ENCODE results near the gene TSKS. TPM values are rescaled to one million over a fixed set of nuclear protein-coding genes. Genes with fewer than 3 reads are reported as not detected.

TSKS gene
- total and polyA plus RNA-seq, 10 of the 15 experiments (the other 5 are each of a cell fraction or from before 2014, with no cell fraction given) = not detected

DNA sequence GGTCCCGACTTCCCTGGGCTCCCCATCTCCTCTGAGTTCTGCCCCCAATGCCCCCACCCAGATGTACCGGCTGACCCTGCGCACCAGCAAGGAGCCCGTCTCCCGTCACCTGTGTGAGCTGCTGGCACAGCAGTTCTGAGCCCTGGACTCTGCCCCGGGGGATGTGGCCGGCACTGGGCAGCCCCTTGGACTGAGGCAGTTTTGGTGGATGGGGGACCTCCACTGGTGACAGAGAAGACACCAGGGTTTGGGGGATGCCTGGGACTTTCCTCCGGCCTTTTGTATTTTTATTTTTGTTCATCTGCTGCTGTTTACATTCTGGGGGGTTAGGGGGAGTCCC, 43.5 kb upstream of the TSKS start (continued):
- TF ChIP-seq NFYA (IDR thresholded peaks at IDR 0.05; ENCODE audit: borderline replicate concordance, low read depth, low read length) = no peak

DNA sequence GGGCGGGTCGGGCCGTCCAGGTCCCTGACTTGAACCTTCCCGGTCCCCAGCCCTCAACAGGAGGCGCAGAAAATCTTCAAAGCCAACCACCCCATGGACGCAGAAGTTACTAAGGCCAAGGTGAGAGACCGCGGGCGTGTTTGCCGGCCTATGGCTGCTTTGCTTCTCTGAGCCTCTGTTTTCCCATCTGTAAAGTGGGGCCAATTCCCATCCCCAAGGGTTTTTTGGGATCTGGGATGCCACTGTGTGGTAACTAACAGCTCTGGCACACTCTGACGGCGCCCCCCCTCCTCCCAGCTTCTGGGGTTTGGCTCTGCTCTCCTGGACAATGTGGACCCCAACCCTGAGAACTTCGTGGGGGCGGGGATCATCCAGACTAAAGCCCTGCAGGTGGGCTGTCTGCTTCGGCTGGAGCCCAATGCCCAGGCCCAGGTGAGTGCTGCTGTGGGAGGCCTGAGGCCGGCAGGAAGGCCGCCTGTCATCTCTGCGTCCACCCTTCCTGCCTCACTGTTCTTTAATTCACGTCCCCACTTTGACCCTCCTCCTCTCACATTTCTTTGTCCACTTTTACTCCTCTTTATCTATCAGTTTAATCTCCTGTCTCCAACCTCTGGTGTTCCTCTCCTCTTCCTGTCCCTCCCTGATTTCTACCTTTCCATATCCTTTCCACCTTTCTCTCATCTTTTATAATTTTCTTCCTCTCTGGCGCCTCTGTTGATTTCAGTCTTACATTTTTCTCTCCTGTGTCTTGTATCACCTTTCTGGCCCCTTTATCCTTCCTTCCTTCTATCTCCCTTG, 42.9 kb upstream of the TSKS start:
- ChIA-PET SMC1A (ENCODE audit: uncharacterized antibody, unreplicated experiment) (no interaction called here), CTCF (interaction anchor here (1.4 kb wide), 1 partner anchor 59 kb away, joined by 3 read pairs; no protein-coding TSS in a partner anchor), POLR2A (interaction anchor here (0.5 kb wide), 1 partner anchor 13 kb away, joined by 3 read pairs; no protein-coding TSS in a partner anchor), RAD21 (ENCODE audit: unreplicated experiment) (no interaction called here)
- DNase-seq (ENCODE audit: low read depth, low spot score) (no peak), ATAC-seq (no peak), FAIRE-seq (no peak)
- Histone ChIP-seq H3K4me3 (no peak overlapping the region), H3K27ac (ENCODE audit: control insufficient read depth, insufficient read depth) (no peak overlapping the region), H3K36me3 (ENCODE audit: control insufficient read depth in 2 of 2, insufficient read depth in 2 of 2, low read length in 1 of 2) (peaks cover 9 to 10% of the 10 kb centered on the region in 2 experiments; a peak in 3 of 4 replicates), H3K79me2 (ENCODE audit: control insufficient read depth, insufficient read depth, low read length) (no peaks in the 10 kb centered on the region), H3K4me1 (ENCODE audit: control insufficient read depth, insufficient read depth, low read length) (0 out of 2 replicates have a peak, but pooled peaks cover 3% of the 10 kb centered on the region), H3K9me3 (replicated peaks; ENCODE audit: control insufficient read depth, insufficient read depth, low read length) (no peaks in the 10 kb centered on the region), H4K20me1 (ENCODE audit: control insufficient read depth, insufficient read depth) (no peaks in the 10 kb centered on the region), H3K9ac (ENCODE audit: control insufficient read depth, insufficient read depth, low read length) (no peak overlapping the region), H3K4me2 (ENCODE audit: control insufficient read depth, insufficient read depth) (no peak overlapping the region), H3K27me3 (replicated peaks in 1 of 2; ENCODE audit: control insufficient read depth in 2 of 2, insufficient read depth in 2 of 2, low read length in 1 of 2) (no peaks in the 10 kb centered on the region), H2AFZ (ENCODE audit: control insufficient read depth, low read depth, low read length) (no peak overlapping the region)
- TF ChIP-seq YY1 (IDR thresholded peaks at IDR 0.05; ENCODE audit: low read depth, low read length) (no peak), CHD1 (IDR thresholded peaks at IDR 0.05; ENCODE audit: low read depth, low read length) (no peak), PML (IDR thresholded peaks at IDR 0.05; ENCODE audit: low read length) (no peak), POLR2AphosphoS2 (IDR thresholded peaks at IDR 0.05; ENCODE audit: low read depth, low read length) (no peak), ZNF622 (IDR thresholded peaks at IDR 0.05) (no peak), TARDBP (IDR thresholded peaks at IDR 0.05; ENCODE audit: borderline replicate concordance) (no peak), SUPT20H (IDR thresholded peaks at IDR 0.05; ENCODE audit: borderline replicate concordance, control insufficient read depth, low read depth, low read length) (no peak)
- in situ Hi-C loops (cut with MboI) (no loop called here), intact Hi-C loops (cut with micrococcal nuclease; ENCODE audit: unreplicated experiment) (loop anchor here (5.0 kb wide), 1 partner anchor 39 kb away; the partner anchor contains the start of gene AP2A1)
- 74% methylated on average over 20 of the region's 20 CpGs for WGBS (ENCODE audit: insufficient coverage, insufficient replicate concordance, low lambda C conversion rate, missing lambda C conversion rate)
- no TSS peak for BruUV-seq (replicated peaks)
